Measurements from ENCODE around the gene PNMA6E. TPM values are rescaled to one million over a fixed set of nuclear protein-coding genes. Genes with fewer than 3 reads are reported as not detected.

Gene PNMA6E
- total RNA-seq, 1 donor from 2014 or later: not detected

DNA sequence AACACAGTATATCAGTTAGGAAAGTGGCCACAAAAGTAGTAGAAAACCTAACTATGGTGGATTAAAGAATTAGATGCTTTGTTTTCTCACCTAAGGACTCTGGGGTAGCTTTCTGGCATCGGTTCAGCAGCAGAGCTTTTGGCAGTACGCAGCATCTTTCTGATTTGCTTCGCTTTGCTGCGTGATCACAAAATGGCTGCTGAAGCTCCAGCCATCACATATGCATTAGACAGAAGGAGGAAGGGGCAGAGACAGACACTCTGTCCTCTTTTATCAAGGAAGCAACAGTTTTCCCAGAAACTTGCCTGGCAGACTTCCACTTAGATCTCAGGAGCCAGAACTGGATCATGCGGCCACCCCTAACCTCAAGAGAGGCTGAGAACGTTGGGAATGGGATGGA, 29.6 kb upstream of the PNMA6E start:
- no peaks in the 10 kb centered on the region for H3K27me3 ChIP-seq
- no peaks in the 10 kb centered on the region for H3K36me3 ChIP-seq
- H3K27ac ChIP-seq: no peak overlapping the region
- TF ChIP-seq POLR2AphosphoS5 (IDR thresholded peaks at IDR 0.05; ENCODE audit: insufficient read depth in 1 of 2, low read depth in 1 of 2) (no peak), POLR2A (IDR thresholded peaks at IDR 0.05) (no peak)
- TF ChIP-seq, protein P1, sequence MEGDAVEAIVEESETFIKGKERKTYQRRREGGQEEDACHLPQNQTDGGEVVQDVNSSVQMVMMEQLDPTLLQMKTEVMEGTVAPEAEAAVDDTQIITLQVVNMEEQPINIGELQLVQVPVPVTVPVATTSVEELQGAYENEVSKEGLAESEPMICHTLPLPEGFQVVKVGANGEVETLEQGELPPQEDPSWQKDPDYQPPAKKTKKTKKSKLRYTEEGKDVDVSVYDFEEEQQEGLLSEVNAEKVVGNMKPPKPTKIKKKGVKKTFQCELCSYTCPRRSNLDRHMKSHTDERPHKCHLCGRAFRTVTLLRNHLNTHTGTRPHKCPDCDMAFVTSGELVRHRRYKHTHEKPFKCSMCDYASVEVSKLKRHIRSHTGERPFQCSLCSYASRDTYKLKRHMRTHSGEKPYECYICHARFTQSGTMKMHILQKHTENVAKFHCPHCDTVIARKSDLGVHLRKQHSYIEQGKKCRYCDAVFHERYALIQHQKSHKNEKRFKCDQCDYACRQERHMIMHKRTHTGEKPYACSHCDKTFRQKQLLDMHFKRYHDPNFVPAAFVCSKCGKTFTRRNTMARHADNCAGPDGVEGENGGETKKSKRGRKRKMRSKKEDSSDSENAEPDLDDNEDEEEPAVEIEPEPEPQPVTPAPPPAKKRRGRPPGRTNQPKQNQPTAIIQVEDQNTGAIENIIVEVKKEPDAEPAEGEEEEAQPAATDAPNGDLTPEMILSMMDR (IDR thresholded peaks at IDR 0.05): no peak
- H3K9me3 ChIP-seq: peaks cover 6% of the 10 kb centered on the region
- H3K4me1 ChIP-seq: no peaks in the 10 kb centered on the region
- H3K4me3 ChIP-seq: no peak overlapping the region
- intact Hi-C loops (cut with DNase I): no loop called here
- no peak for DNase-seq (ENCODE audit: extremely low spot score in 2 of 2)

DNA sequence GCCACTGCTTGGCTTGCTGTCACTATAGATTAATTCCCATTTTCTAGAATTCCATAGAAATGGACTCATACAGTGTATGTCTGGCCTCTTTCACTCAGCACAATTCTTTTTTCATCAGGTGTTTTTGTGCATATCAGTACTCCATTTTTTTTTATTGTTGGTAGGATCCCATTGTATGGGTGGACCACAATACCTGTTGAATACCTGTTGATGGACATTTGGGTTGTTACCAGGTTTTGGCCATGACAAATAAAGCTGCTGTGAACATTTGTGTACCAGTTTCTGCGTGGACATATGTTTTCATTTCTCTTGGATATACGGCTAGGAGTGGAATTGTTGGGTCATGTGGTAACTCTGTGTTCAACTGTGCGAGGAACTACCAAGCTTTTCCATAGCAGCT, 25.1 kb upstream of the PNMA6E start:
- TF ChIP-seq POLR2A (IDR thresholded peaks at IDR 0.05) (no peak), POLR2AphosphoS5 (IDR thresholded peaks at IDR 0.05; ENCODE audit: insufficient read depth in 1 of 2, low read depth in 1 of 2) (no peak)
- TF ChIP-seq, protein P1 (IDR thresholded peaks at IDR 0.05): no peak
- Histone ChIP-seq H3K4me3 (no peak overlapping the region), H3K36me3 (no peaks in the 10 kb centered on the region), H3K27ac (no peak overlapping the region), H3K27me3 (no peaks in the 10 kb centered on the region), H3K4me1 (no peaks in the 10 kb centered on the region), H3K9me3 (peaks cover 6% of the 10 kb centered on the region)
- intact Hi-C loops (cut with DNase I): no loop called here
- DNase-seq (ENCODE audit: extremely low spot score in 2 of 2): no peak

DNA sequence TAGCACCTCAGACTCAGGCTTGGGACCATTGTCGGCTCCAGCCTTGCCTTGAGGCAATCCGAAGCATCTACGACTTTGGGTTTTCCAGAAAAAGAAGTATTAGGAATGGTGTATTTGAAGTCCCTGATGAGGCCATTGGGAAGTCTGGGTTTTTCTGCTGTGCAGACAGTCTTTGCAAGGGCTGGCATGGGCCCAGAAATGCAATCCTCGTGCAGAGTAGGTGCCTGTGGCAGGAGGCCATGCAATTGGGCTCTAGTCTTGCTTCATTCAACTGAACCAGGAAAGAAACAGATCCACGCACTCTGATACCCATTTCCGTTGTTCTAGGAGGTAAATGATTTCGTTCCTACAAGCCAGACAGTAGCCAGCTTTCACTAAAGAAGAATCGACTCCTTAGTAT, 22.5 kb upstream of the PNMA6E start:
- no peak for DNase-seq (ENCODE audit: extremely low spot score in 2 of 2)
- Histone ChIP-seq H3K4me3 (no peak overlapping the region), H3K9me3 (no peaks in the 10 kb centered on the region), H3K27me3 (no peaks in the 10 kb centered on the region), H3K36me3 (no peaks in the 10 kb centered on the region), H3K4me1 (no peaks in the 10 kb centered on the region), H3K27ac (no peak overlapping the region)
- intact Hi-C loops (cut with DNase I): no loop called here
- no peak for TF ChIP-seq POLR2A (IDR thresholded peaks at IDR 0.05)
- TF ChIP-seq, protein P1 (IDR thresholded peaks at IDR 0.05): no peak
- TF ChIP-seq POLR2AphosphoS5 (IDR thresholded peaks at IDR 0.05; ENCODE audit: insufficient read depth in 1 of 2, low read depth in 1 of 2): no peak

DNA sequence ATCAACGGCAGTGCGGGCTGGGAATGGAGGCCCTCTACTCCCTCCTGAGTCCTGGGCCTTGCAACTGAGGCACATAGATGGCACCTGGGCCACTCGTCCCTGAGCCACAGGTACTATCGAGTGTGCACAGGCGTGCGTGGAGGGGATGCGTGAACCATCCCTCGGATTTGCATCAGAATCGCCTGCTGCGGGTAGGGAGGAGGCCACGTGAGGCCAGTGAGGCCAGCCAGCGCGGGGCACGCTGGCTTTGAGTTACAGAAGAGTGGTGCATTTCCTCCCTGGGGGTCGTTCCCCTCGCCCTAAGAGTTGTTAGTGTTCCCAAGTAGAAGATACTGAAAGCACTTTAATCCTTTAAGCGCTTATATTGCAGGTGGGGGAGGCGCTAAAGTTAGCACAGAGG, 20.7 kb upstream of the PNMA6E start:
- intact Hi-C loops (cut with DNase I): no loop called here
- TF ChIP-seq, protein P1 (IDR thresholded peaks at IDR 0.05): no peak
- TF ChIP-seq POLR2A (IDR thresholded peaks at IDR 0.05) (no peak), POLR2AphosphoS5 (IDR thresholded peaks at IDR 0.05; ENCODE audit: insufficient read depth in 1 of 2, low read depth in 1 of 2) (no peak)
- H3K4me1 ChIP-seq: no peaks in the 10 kb centered on the region
- no peaks in the 10 kb centered on the region for H3K36me3 ChIP-seq
- no peak for DNase-seq (ENCODE audit: extremely low spot score in 2 of 2)
- no peak overlapping the region for H3K27ac ChIP-seq
- no peaks in the 10 kb centered on the region for H3K9me3 ChIP-seq
- H3K27me3 ChIP-seq: no peaks in the 10 kb centered on the region
- H3K4me3 ChIP-seq: no peak overlapping the region

DNA sequence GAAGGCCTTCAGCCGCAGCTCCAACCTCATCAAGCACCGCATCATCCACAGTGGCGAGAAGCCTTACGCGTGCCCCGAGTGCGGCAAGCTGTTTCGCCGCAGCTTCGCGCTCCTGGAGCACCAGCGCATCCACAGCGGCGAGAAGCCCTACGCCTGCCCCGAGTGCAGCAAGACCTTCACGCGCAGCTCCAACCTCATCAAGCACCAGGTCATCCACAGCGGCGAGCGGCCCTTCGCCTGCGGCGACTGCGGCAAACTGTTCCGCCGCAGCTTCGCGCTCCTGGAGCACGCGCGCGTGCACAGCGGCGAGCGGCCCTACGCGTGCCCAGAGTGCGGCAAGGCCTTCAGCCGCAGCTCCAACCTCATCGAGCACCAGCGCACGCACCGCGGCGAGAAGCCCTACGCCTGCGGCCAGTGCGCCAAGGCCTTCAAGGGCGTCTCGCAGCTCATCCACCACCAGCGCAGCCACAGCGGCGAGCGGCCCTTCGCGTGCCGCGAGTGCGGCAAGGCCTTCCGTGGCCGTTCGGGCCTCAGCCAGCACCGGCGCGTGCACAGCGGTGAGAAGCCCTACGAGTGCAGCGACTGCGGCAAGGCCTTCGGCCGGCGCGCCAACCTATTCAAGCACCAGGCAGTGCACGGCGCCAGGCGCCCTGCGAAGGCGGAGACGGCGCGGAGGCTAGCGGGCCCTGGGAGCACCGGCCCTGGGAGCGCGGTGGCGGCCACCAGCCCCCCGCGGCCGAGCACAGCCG, 19.9 kb upstream of the PNMA6E start:
- Histone ChIP-seq H3K9me3 (no peaks in the 10 kb centered on the region), H3K27me3 (no peaks in the 10 kb centered on the region), H3K4me3 (no peak overlapping the region), H3K27ac (no peak overlapping the region), H3K4me1 (no peaks in the 10 kb centered on the region), H3K36me3 (no peaks in the 10 kb centered on the region)
- no peak for DNase-seq (ENCODE audit: extremely low spot score in 2 of 2)
- intact Hi-C loops (cut with DNase I): no loop called here
- no peak for TF ChIP-seq POLR2AphosphoS5 (IDR thresholded peaks at IDR 0.05; ENCODE audit: insufficient read depth in 1 of 2, low read depth in 1 of 2)
- no peak for TF ChIP-seq POLR2A (IDR thresholded peaks at IDR 0.05)
- TF ChIP-seq, protein P1 (IDR thresholded peaks at IDR 0.05): no peak

All from vagina (tissue), 2 donors.